GM19023 (cell line): ENCODE data around the gene FXYD5.
"Not testable (repeated sequence)": the region's sequence is repeated elsewhere in the genome, so short reads cannot be mapped to it uniquely, and the experiment has no call there.

Source experiments
- ATAC-seq: cut with Tn5 transposase; IDR thresholded peaks from one replicate; pipeline ENCODE4 v1.9.1; 2021; ENCODE audit warnings: mild to moderate bottlenecking, moderate library complexity; ENCODE audit not compliant: unreplicated experiment

Gene FXYD5

DNA sequence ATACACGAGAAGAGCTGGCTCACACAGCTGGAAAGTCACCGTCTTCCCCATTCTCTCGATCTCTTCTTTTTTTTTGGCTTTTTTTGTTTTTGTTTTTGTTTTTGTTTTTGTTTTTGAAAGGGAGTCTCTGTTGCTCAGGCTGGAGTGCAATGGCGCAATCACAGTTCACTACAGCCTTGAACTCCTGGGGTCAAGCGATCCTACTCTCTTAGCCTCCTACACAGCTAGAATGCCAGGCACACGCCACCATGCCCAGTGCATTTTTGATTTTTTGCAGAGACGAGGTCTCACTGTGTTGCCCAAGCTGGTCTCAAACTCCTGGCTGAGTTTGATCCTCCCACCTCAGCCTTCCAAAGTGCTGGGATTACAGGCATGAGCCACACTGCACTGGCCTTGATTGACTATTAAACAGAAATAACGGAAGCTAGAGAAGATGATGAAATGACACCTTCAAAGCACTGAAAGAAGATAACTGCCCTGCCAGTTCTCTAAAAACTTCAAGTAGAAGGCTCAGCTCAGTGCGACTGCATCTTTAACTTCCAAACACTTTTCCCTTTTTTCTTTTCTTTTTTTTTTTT, 34.9 kb upstream of the FXYD5 start:
- no peak for ATAC-seq

DNA sequence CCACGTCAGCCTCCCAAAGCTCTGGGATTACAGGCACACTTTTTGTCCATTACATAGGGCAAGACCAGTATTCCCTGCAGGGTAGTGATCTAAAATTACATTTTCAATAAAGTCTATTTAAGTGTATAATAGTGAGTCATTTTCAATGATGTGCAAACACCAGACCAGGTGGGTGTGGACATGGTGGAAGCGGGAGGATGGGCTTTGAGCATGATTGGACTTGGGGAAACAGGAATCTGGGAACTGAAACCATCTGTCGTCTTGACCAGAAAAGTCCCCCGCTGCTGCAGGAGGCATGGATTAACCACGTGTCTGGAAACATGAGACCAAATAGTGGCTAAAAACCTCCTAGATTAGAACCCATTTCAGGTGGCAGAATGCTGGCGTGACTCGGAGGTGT, 34.0 kb upstream of the FXYD5 start:
- no peak for ATAC-seq

GRCh38 chr19:35120898-35121297, 33.6 kb upstream of the FXYD5 start:
- no peak for ATAC-seq

GRCh38 chr19:35122687-35123551, 31.6 kb upstream of the FXYD5 start:
- ATAC-seq, result no peak

DNA sequence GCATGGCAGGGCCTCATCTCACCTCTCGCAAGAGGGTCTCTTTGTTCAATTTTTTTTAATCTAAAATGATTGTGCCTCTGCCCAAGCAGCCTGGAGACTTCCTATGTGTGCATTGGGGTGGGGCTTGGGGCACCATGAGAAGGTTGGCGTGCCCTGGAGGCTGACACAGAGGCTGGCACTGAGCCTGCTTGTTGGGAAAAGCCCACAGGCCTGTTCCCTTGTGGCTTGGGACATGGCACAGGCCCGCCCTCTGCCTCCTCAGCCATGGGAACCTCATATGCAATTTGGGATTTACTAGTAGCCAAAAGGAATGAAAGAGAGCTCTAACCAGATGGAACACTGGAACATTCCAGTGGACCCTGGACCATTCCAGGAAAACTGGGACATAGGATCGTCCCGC, 31.0 kb upstream of the FXYD5 start:
- no peak for ATAC-seq

DNA sequence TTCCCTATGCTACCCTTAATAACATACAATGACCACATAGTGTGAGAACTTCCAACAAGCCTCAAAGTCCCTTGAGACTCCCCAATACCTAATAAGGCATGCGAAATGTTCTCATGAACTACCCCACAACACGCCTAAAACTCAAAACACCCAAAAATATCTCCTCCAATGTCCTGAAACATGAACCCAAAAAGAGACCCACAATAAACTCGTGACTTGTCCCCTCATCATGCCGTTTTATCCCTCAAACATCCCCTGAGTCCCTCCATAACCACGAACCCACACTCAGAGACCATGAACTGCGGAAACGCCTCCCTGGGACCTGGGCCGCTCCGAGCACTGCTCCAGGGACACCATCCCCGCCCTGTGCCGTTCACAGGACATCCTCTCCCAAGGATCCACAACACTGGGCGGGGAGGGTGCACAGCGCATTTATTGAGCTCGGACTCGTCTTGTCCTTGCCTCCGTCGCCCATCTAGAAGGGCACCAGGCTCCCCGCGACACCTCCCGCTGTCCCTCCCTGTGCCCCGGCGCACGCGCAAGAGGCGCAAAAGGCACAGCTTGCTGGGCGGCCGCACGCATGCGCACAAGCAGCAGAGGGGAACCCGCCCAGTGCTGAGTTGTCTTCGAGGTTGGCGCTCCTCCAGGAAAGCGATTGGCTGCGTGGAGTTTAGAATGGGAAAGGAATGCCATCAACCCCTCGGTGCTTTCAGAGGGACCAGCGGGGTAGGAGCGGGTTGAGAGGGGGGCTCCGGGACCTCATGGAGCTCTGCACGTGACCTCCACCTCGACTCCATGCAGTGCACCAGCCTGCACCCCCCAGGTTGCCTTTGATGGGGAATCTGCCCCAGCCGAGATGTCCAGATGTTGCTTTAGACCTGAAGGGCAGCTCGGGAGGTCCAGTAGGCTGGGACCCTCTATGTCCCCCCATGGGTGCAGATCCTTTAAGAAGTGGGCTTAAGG, 30.2 kb upstream of the FXYD5 start:
- ATAC-seq, result peak; percentile 83

DNA sequence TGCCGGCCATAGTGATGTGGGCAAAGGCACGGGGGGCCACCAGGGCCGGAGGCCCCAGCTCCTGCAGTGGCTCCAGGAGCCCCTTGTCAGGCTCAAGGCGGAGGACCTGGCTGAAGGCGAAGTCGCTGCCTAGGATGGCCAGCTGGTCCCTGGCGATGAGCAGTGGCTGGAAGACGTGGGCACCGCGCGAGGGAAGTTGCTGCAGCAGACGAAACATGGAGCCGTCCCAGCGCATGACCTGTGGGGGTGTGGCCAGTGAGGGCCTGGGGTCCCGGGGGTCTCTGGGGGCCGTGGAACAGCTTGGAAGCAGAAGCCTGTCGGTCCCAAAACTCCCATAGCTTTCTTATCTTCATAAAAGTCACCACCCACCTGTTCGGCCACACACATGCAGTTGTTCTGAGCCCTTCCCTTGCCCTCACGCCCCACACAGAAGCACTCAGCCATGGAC, 29.2 kb upstream of the FXYD5 start:
- no peak for ATAC-seq

- no peak for ATAC-seq
Measured at GRCh38 chr19:35125749-35126623, 28.5 kb upstream of the FXYD5 start.

GRCh38 chr19:35126624-35126959, 27.9 kb upstream of the FXYD5 start:
- ATAC-seq, result no peak

- no peak for ATAC-seq
Measured at GRCh38 chr19:35127871-35128270, 26.7 kb upstream of the FXYD5 start.

DNA sequence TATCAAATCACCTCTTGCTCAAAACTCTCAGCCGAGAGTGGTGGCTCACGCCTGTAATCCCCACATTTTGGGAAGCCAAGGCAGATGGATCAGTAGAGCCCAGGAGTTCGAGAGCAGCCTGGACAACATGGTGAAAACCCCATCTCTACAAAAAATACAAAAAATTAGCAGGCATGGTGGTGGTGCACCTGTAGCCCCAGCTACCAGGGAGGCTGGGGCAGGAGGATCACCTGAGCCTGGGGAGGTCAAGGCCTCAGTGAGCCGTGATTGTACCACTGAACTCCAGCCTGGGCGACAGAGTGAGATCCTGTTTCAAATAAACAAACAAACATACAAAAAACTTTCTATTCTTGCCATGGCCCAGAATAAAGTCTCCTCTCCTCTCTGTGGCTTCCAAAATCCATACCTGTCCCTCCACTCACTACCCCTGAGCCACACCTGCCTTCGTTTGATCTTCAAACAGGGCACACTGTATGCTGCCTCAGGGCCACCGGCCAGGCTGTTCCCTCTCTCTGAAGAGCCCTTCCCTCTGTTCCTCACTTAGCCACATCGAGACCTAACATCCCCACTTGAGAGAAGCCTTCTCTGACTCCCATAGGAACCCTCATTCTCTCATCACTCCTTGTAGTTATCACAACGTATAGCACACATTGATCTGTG, 26.0 kb upstream of the FXYD5 start:
- no peak for ATAC-seq

GRCh38 chr19:35129724-35130274, 24.7 kb upstream of the FXYD5 start:
- ATAC-seq, result not testable (repeated sequence)

DNA sequence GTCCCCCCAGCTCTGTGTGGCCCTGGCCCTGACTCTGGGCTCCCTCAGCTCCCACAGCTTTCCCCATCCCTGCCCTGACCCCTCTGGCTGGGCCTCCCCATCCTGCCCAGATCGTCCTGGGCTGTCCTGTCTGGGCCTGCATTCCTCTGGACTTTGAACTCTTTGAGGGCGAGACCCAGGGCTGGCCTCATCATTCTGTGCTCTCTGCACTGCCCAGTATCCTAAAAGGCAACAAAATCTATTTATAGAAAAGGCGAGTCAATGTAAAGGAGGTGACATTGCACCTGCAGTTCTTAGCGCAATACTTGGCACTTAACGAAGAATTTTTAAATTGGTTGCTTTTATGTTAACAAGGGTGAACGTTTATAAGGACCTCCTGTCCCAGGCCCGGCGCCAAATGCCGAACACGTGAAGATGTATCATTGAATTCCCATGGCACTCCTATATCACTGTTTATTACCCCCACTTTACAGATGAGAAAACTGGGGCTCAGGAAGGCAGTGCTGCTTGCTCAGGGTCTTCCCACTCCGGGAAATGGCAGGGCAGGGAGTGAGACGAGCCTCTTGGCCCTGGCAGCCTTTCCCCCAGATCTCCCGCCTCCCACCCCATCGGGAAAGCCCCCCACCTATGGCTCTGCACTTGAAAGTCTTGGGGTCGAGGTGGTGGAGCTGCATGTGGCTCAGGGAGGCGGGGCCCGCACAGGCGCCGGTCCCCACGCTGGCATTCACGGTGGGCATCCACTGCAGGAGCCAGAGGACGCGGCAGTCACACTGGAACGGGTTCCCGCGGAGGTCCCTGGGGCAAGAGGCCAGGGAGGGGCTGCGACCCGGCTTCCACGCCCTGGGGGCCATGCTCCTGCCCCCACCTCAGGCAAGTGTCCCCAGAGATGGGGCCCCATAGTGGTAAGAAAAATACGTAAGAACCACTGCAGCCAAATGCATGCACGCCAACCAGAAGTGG, 23.5 kb upstream of the FXYD5 start:
- ATAC-seq, result no peak

DNA sequence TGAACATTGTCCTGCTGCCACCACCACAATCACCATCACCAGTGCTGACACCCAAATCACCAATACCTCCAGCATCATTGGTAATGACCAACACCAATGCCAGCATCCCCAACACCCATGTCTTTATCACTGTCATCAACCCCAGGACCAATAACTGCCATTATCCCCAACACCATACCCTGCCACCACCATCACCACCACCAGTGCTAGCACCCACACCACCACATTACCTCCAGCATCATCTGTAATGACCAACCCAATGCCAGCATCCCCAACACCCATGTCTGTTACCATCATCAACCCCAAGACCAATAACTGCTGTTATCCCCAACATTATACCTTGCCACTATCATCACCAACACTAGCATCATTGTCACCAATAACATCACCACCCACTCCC, 22.3 kb upstream of the FXYD5 start:
- ATAC-seq, result no peak

- ATAC-seq, result no peak
Measured at GRCh38 chr19:35133826-35134225, 20.7 kb upstream of the FXYD5 start.

DNA sequence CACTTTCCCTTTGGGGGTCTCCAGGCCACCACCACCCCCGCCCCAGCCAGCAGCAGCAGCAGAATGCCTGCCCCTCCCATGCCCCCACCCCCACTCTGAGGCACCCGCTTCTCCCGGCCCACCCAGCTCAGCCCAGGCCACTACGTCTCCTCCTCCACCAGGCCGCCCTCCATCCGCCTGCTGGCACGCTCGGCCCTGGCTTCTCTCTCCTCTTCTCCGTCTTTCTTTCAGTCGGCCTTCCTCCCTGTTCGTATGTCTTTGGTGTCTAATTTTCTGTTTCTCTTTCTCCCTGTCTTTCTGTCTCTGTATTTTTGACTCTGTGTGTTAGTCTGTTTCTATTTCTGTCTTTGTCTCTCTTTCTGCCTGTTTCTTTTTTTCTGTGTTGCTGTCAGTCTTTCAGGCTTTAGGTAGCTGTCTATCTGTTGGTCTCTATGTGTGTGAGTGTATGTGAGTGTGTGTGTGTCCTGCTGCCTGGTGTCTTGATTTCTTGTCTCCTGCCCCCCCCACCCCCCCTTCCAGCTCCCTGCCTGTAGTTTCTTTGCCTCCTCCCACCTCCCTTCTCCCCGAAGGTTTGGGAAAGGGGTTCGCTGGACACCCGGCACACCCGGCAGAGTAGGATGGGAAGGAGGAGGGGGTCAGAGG, 19.8 kb upstream of the FXYD5 start, which contains the start of gene LGI4:
Gene LGI4, minus strand, starts transcription at position 459 of the 642 bp plus-strand sequence. Its CDS starts 379 bp downstream, at position 80.
- ATAC-seq, result no peak

DNA sequence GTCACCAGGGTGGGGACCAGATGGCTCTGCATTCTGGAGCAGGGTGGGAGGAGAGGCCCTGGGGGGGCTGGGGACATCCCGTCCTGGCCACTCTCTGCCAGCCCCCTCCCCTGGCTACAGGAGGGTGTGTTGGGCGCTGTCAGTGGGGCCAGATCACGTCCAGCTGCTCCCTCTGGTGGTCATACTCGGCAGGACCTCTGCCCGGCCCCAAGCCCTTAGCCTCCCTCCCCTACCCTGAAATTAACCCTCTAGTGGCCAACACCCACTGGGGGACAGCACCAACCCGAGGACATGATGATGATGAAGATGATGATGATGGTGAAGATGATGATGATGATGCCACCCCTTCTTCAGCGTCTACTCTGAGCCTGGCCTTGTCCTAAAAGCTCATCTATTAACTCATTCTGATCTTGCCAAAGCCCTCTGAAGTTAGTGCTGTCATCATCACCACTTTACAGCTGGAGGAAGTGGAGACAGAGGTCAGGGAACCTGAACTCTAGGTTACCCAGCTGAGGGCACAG, 19.1 kb upstream of the FXYD5 start:
- ATAC-seq, result no peak

- ATAC-seq, result no peak
Measured at GRCh38 chr19:35136231-35136630, 18.3 kb upstream of the FXYD5 start.
